Neural progenitor cell (in vitro differentiated cells): ENCODE results near the gene ATP11C. TPM values are rescaled to one million over a fixed set of nuclear protein-coding genes. Genes with fewer than 3 reads are reported as not detected.

Experiments
- DNase-seq: peaks from one replicate; pipeline ENCODE4 v3.0.0-alpha.2; 2016; ENCODE audit warnings: low spot score
- H2AFZ ChIP-seq: fragments of 200-600 bp; sonication (generic); replicated peaks from 2 replicates; pipeline ENCODE4 v1.6.1; 2016; ENCODE audit warnings: antibody characterized with exemption
- H3F3A ChIP-seq: fragments of 200-600 bp; sonication (generic); 2 replicates; pipeline ENCODE4 v1.6.1; 2016; ENCODE audit warnings: antibody characterized with exemption, low read depth
- H3K27ac ChIP-seq: fragments of 200-600 bp; sonication (generic); 2 replicates; pipeline ENCODE4 v1.5.1; 2016; ENCODE audit warnings: mild to moderate bottlenecking
- H3K27me3 ChIP-seq: fragments of 200-600 bp; sonication (generic); 2 replicates; pipeline ENCODE4 v1.6.1; 2016; ENCODE audit warnings: mild to moderate bottlenecking, moderate library complexity
- H3K36me3 ChIP-seq: fragments of 200-600 bp; sonication (generic); 2 replicates; pipeline ENCODE4 v1.5.1; 2016
- H3K4me1 ChIP-seq: fragments of 200-600 bp; sonication (generic); 2 replicates; pipeline ENCODE4 v1.6.1; 2016; ENCODE audit warnings: mixed run types
- H3K4me2 ChIP-seq: fragments of 200-600 bp; sonication (generic); 2 replicates; pipeline ENCODE4 v1.6.1; 2016
- H3K4me3 ChIP-seq: fragments of 200-600 bp; sonication (generic); 2 replicates; pipeline ENCODE4 v1.5.1; 2016
- H3K79me2 ChIP-seq: fragments of 200-600 bp; sonication (generic); 2 replicates; pipeline ENCODE4 v1.6.1; 2016; ENCODE audit warnings: low read depth
- H3K9ac ChIP-seq: fragments of 200-600 bp; sonication (generic); 2 replicates; pipeline ENCODE4 v1.6.1; 2016
- H3K9me3 ChIP-seq: fragments of 200-600 bp; sonication (generic); 2 replicates; pipeline ENCODE4 v1.5.1; 2016; ENCODE audit warnings: low read depth
- H4K20me1 ChIP-seq: fragments of 200-600 bp; sonication (generic); 2 replicates; pipeline ENCODE4 v1.6.1; 2016; ENCODE audit warnings: low read depth
- H3K27ac Mint-ChIP-seq: 3 replicates; pipeline ENCODE4 v1.8.0; 2021; ENCODE audit warnings: mixed read lengths
- H3K27me3 Mint-ChIP-seq: 2 replicates; pipeline ENCODE4 v1.8.0; 2022; ENCODE audit warnings: low read depth, mild to moderate bottlenecking, inconsistent platforms, moderate library complexity, mixed read lengths; ENCODE audit not compliant: insufficient read depth
- H3K36me3 Mint-ChIP-seq: 3 replicates; pipeline ENCODE4 v1.8.0; 2021; ENCODE audit warnings: mixed read lengths
- H3K4me1 Mint-ChIP-seq: 3 replicates; pipeline ENCODE4 v1.8.0; 2021; ENCODE audit warnings: mixed read lengths
- H3K4me3 Mint-ChIP-seq: 3 replicates; pipeline ENCODE4 v1.8.0; 2021; ENCODE audit warnings: mild to moderate bottlenecking, moderate library complexity, mixed read lengths
- H3K9me3 Mint-ChIP-seq: 3 replicates; pipeline ENCODE4 v1.8.0; 2020; ENCODE audit warnings: mixed read lengths
- EZH2 ChIP-seq: fragments of 200-600 bp; sonication (generic); IDR thresholded peaks from 2 replicates; pipeline ENCODE4 v1.6.1; 2017; ENCODE audit warnings: antibody characterized with exemption, mild to moderate bottlenecking, moderate library complexity
- EZH2phosphoT487 ChIP-seq: fragments of 200-600 bp; sonication (generic); IDR thresholded peaks from 2 replicates; pipeline ENCODE4 v1.6.1; 2017; ENCODE audit warnings: antibody characterized with exemption
- total RNA-seq: library from RNA; depleted of rRNA; stranded (reverse); fragments of >200 nt; gene quantifications from 2 replicates; pipeline ENCODE4 v1.2.3, GENCODE V29; 2015; ENCODE audit warnings: low replicate concordance
- TF ChIP-seq, protein P1 (sequence below): fragments of 200-600 bp; sonication (generic); IDR thresholded peaks from 2 replicates; pipeline ENCODE4 v1.5.1; 2017; ENCODE audit warnings: antibody characterized with exemption, mild to moderate bottlenecking

Gene ATP11C
- total RNA-seq, 1 donor from 2014 or later: 68.0 TPM

DNA sequence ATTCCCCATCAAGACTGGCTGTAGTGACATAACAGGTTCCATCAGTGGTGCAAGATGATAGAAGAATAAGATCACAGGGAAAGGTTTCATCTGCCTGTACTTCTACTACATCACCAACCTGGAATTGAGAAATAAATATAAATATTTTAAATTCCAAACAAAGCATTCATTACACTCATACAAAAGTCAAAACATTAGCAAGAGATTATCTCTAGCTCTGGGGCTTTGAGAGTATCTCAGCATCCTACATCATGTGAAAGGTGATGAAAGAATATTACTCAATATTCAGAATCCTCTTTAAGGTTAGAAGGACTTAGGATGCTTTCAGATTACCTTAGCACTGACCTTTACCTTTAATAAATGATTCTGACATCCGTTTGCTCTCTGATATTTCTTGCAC, 128.4 kb downstream of the ATP11C start:
- H3K4me1 Mint-ChIP-seq: no peaks in the 10 kb centered on the region
- H3K27me3 Mint-ChIP-seq: no peaks in the 10 kb centered on the region
- no peaks in the 10 kb centered on the region for H3K9me3 Mint-ChIP-seq

DNA sequence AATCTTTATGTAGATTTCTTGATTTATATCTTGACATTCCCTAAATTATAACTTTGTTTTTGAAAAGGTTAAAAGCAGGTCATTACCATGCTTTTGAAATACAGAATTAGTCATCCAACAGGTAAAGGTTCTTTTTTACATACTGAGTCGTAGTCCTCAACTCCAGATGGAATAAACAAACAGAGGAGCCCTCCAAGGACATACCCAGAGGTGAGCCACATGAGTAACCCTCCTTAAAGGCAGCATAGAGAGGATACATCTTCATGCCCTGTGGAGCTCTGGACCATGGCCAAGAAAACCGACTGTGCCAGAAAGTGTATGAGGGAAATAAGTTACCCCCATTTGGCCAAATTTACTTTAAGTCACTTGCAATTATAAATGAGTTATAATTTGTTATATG, 129.6 kb downstream of the ATP11C start:
- H3K4me1 Mint-ChIP-seq: no peaks in the 10 kb centered on the region
- H3K27me3 ChIP-seq: no peaks in the 10 kb centered on the region
- H3F3A ChIP-seq: no peaks in the 10 kb centered on the region
- peaks cover 1% of the 10 kb centered on the region for H3K9me3 ChIP-seq
- no peaks in the 10 kb centered on the region for H3K9me3 Mint-ChIP-seq
- H3K79me2 ChIP-seq: no peaks in the 10 kb centered on the region
- peaks cover 14% of the 10 kb centered on the region for H3K36me3 Mint-ChIP-seq
- no peak overlapping the region for H2AFZ ChIP-seq
- no peak overlapping the region for H3K4me3 ChIP-seq
- no peak overlapping the region for H3K4me2 ChIP-seq
- DNase-seq: no peak
- no peak overlapping the region for H3K9ac ChIP-seq
- TF ChIP-seq, protein P1, sequence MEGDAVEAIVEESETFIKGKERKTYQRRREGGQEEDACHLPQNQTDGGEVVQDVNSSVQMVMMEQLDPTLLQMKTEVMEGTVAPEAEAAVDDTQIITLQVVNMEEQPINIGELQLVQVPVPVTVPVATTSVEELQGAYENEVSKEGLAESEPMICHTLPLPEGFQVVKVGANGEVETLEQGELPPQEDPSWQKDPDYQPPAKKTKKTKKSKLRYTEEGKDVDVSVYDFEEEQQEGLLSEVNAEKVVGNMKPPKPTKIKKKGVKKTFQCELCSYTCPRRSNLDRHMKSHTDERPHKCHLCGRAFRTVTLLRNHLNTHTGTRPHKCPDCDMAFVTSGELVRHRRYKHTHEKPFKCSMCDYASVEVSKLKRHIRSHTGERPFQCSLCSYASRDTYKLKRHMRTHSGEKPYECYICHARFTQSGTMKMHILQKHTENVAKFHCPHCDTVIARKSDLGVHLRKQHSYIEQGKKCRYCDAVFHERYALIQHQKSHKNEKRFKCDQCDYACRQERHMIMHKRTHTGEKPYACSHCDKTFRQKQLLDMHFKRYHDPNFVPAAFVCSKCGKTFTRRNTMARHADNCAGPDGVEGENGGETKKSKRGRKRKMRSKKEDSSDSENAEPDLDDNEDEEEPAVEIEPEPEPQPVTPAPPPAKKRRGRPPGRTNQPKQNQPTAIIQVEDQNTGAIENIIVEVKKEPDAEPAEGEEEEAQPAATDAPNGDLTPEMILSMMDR: no peak
- TF ChIP-seq EZH2 (no peak), EZH2phosphoT487 (no peak)
- H4K20me1 ChIP-seq: no peaks in the 10 kb centered on the region
- no peaks in the 10 kb centered on the region for H3K27me3 Mint-ChIP-seq
- no peak overlapping the region for H3K4me3 Mint-ChIP-seq
- H3K4me1 ChIP-seq: no peaks in the 10 kb centered on the region
- no peak overlapping the region for H3K27ac ChIP-seq
- H3K36me3 ChIP-seq: no peaks in the 10 kb centered on the region
- no peak overlapping the region for H3K27ac Mint-ChIP-seq

More for the DNA sequence above, 128.4 kb downstream of the ATP11C start:
- Histone ChIP-seq H3K9ac (no peak overlapping the region), H3K4me1 (no peaks in the 10 kb centered on the region), H3K27ac (no peak overlapping the region), H3K36me3 (no peaks in the 10 kb centered on the region), H4K20me1 (no peaks in the 10 kb centered on the region), H3K9me3 (peaks cover 5% of the 10 kb centered on the region), H3K79me2 (no peaks in the 10 kb centered on the region), H3F3A (no peaks in the 10 kb centered on the region), H3K27me3 (no peaks in the 10 kb centered on the region), H2AFZ (no peak overlapping the region), H3K4me2 (no peak overlapping the region), H3K4me3 (no peak overlapping the region)
- TF ChIP-seq EZH2 (no peak), EZH2phosphoT487 (no peak)
- TF ChIP-seq, protein P1: no peak
- DNase-seq: no peak
- Mint-ChIP-seq H3K4me3 (no peak overlapping the region), H3K27ac (no peak overlapping the region), H3K36me3 (peaks cover 19% of the 10 kb centered on the region)

DNA sequence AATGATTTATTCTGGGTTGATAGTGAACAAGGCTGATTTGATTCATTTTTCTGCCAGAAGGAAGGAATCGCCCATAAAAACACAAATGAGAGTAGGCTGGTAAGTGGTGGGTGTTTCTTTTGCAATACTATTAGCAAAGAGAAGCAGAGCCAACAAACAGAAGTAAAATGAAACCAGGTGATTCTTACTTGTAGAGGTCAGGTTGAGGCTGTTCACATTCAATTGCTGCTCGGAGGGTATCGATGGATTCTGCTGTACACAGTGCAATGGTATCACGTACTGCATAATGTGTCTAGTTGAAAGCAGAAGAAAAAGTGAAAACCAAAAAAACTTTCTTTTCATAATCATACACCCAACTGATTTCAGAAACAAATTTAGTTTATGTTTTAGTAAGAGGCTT, 130.8 kb downstream of the ATP11C start:
- H3K79me2 ChIP-seq: no peaks in the 10 kb centered on the region
- H3K27ac ChIP-seq: no peak overlapping the region
- no peaks in the 10 kb centered on the region for H3K36me3 ChIP-seq
- no peaks in the 10 kb centered on the region for H3K27me3 ChIP-seq
- H3K9ac ChIP-seq: no peak overlapping the region
- peaks cover 13% of the 10 kb centered on the region for H3K36me3 Mint-ChIP-seq
- H3K4me3 Mint-ChIP-seq: no peak overlapping the region
- H3K27me3 Mint-ChIP-seq: no peaks in the 10 kb centered on the region
- DNase-seq: no peak
- no peaks in the 10 kb centered on the region for H3K4me1 ChIP-seq
- H3K9me3 Mint-ChIP-seq: no peaks in the 10 kb centered on the region
- no peak overlapping the region for H3K4me3 ChIP-seq
- no peaks in the 10 kb centered on the region for H3F3A ChIP-seq
- TF ChIP-seq, protein P1: no peak
- TF ChIP-seq EZH2phosphoT487 (no peak), EZH2 (no peak)
- H3K9me3 ChIP-seq: no peaks in the 10 kb centered on the region
- no peaks in the 10 kb centered on the region for H3K4me1 Mint-ChIP-seq
- H4K20me1 ChIP-seq: no peaks in the 10 kb centered on the region
- H3K4me2 ChIP-seq: no peak overlapping the region
- no peak overlapping the region for H2AFZ ChIP-seq
- no peak overlapping the region for H3K27ac Mint-ChIP-seq
